HG03103 (cell line): ENCODE data around the gene PKMYT1.

Experiments used
- ATAC-seq: cut with Tn5 transposase; IDR thresholded peaks from one replicate; pipeline ENCODE4 v1.9.1; 2021; ENCODE audit warnings: low read depth; ENCODE audit not compliant: unreplicated experiment

Gene PKMYT1

GRCh38 chr16:2980227-2981176, at the start of gene PKMYT1:
PKMYT1 (minus strand) TSS chr16:2980446; CDS start chr16:2979657, 789 bp downstream.
- ATAC-seq: peak; percentile 69

- no peak for ATAC-seq
These were observed 49.4 kb upstream of the PKMYT1 start for GRCh38 chr16:3029491-3030221.

- ATAC-seq: no peak
These were observed 48.6 kb upstream of the PKMYT1 start for GRCh38 chr16:3028716-3029319.

- peak; percentile 35 for ATAC-seq
These were observed 47.9 kb upstream of the PKMYT1 start for GRCh38 chr16:3027983-3028715.

GRCh38 chr16:3027489-3027795, 47.2 kb upstream of the PKMYT1 start:
- ATAC-seq: no peak

GRCh38 chr16:3026609-3027488, 46.6 kb upstream of the PKMYT1 start:
- no peak for ATAC-seq

- ATAC-seq: no peak
These were observed 45.7 kb upstream of the PKMYT1 start for GRCh38 chr16:3026003-3026378.

- no peak for ATAC-seq
These were observed 45.1 kb upstream of the PKMYT1 start for GRCh38 chr16:3025032-3026002.

- ATAC-seq: peak; percentile 59
These were observed 43.6 kb upstream of the PKMYT1 start, which contains the start of the genes HCFC1R1 and THOC6 for GRCh38 chr16:3023669-3024478. HCFC1R1 (minus strand) TSS chr16:3023942; CDS start chr16:3023941, 1 bp downstream. THOC6 (plus strand) TSS chr16:3024035; CDS start chr16:3024327, 292 bp downstream.

- ATAC-seq: no peak
These were observed 43.1 kb upstream of the PKMYT1 start for GRCh38 chr16:3023415-3023668.

- no peak for ATAC-seq
These were observed 42.6 kb upstream of the PKMYT1 start for GRCh38 chr16:3022684-3023414.

- ATAC-seq: no peak
These were observed 42.0 kb upstream of the PKMYT1 start for GRCh38 chr16:3022208-3022683.

- ATAC-seq: no peak
These were observed 41.4 kb upstream of the PKMYT1 start for GRCh38 chr16:3021449-3022207.

GRCh38 chr16:3020604-3021448, 40.6 kb upstream of the PKMYT1 start:
- ATAC-seq: no peak

- ATAC-seq: no peak
These were observed 40.0 kb upstream of the PKMYT1 start, which contains the start of gene TNFRSF12A for GRCh38 chr16:3020247-3020603. TNFRSF12A (plus strand) TSS chr16:3020368; CDS start chr16:3020398, 30 bp downstream.
